Measurements from ENCODE around the gene GUCA2A.

GUCA2A gene

DNA sequence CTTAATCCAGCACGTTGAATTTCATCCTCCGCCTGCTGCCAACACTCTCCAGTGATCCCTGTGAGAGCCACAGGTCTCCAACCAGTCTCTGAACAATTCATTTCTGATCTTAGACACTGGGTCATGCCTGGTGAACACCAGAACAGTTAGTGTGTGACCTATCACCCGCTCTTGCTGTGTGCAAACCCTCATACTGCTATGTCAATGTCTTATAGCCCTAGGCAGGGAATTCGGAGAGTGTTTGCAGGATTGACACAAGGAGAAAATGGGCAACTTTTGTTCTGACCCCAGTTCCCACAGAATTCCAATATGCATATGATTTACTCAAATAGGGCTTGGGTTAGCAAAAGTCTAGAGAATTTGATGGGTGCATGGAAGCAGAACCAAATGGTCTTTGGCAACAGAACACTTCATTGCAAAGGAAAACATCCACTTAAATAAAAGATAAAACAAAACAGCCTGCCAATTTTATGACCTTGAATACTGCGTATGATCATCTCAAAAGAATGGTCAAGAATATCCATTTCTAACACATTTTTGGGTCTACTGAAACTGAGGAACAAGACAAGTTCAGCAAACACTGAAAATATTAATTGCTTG is 34.4 kb downstream of the GUCA2A start:
- no peak for DNase-seq

DNA sequence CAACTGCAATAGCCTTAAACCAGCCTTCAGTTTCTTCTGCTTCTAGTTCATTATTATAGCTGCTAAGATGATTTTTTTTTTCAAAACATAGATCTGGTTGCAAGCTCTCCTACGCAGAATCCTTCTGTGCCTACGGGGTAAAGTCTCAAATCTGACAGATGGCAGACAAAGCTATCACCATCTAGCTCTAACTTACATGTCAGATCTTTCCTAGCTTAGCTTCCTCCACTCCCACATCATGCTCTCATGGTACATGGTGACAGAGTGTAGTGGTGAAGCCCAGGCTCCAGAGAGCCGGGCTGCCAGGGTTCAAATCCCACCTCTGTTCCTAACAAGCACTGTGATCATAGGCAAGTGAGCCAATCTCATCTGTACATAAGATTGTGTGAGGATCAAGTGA is 35.6 kb downstream of the GUCA2A start:
- no peak for DNase-seq

DNA sequence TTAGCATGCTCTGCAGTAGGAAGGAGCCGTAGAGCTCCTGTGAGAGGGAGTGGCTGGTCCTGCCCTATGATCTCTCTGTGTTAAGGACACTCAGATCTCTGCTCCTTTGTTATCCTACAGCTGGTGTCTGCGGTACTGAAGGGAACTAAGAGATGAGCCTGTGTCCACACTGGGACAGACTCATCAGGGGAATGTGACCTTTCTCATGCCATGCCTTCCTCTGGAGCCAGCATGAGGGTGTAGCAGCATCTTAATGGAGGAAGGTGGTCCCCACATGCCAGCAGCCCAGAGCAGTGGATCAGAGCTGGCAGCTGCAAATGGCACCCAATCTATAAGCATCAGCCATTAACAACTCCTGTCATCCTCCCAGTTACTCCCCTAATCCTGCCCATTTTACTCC is 36.0 kb downstream of the GUCA2A start:
- no peak for DNase-seq

DNA sequence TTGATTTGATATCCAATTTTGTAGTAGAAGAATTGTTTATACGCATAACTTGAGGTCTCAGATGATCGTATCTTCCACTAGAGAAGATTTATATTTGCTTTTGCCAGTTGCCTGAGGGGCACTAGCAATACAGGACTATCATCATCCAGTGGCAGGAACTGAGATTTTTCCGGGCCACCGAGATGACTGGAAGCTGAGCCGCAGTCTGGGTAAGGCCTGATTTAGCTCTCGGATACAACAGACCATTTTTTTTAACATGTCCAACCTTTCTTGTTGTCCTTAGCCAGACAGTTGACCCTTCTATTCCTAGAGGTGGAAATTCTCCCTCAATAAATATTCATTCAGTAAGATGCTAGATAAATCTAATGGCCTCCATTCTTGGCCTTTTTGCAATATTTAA is 36.8 kb downstream of the GUCA2A start:
- no peak for DNase-seq

DNA sequence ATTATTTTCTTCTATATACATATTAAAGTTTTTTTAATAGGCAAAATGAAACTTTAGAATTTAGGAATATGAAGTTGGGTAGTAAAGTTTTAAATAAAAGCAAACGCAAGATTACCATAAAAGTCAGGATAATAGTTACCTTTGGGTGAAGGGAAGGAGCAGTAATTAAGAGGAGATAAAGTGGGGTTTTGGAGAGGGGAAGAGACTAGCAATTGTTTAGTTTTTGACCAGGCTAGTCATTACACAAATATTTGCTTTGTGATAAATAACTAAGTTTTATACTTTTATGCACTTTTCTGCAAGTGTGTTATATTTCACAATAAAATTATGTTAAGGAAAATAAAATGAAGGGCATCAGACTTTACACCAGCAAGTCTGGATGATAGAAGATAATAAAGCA is 39.0 kb downstream of the GUCA2A start:
- DNase-seq, result no peak

DNA sequence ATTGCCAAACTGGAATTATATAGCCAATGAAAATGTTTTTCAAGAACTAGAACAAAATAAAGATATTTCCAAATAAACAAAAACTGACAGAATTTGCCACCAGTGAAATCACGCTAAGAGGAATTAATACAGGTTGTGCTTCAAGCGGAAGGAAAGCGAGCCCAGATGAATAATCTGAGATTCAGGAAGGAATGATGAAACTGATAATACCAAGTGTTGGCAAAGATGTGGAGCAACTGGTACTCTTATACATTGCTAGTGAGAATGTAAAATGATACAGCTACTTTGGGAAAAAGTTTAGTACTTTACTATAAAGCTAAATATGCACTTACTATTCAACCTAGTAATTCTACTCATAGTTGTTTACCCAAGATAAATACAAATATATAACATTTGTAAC is 42.1 kb downstream of the GUCA2A start:
- no peak for DNase-seq

DNA sequence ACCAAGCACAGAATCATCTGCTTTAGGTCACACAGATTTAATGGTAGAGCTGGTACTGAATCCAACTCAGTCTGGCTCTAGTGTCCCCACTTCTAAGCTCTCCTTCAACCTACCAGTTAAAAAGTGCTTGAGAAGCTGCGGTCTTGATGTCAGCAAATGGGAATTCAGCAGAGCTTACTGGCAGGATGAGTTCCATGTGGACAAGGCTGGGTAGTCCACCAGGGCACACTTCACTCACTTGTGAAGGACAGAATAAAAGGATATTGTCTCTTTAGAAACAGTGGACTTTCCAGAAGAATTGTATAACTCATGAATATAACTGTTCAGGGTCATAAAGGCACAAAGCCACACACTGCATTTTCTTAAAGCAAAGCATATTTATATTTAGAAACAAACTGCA is 46.4 kb downstream of the GUCA2A start:
- no peak for DNase-seq

DNA sequence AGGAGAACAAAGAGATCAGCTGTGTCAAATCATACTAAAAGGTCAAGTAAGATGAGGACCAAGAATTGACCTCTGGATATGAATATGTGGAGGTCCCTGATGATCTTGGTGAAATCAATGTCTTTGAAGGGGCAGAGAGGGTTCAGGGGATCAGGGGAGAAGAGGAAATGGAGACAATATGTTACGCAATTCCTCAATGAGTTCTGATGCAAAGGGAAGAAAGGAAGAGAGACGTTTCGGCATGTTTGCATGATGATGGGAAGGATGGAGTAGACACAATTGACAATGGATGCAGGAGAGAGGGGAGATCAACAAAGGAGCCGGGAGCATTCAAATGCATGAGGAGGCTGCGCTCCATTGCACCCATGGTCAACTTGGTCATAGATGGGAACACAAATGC is 47.3 kb downstream of the GUCA2A start:
- DNase-seq, result no peak

DNA sequence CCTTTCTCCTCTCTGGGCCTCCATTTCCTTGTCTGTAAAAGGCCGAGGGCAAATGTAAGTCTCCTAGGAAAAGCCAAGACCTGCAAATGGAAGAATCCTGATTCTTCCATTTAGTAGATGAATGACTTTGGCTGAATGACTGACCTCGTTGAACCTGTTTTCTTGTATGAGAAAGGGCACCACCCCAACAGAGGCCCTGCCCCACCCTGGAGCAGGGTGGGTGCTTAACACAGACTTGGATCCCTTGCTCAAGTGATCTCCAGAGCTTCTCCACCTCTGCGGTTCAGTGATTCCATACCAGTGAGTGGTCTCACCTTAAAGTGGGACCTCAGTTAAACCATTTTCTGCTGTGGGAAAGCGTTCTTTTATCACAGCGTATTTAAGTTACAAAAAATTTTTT is 50.3 kb downstream of the GUCA2A start:
- no peak for DNase-seq
